WTC11 (cell line): ENCODE data around the gene CRACR2B. TPM values are rescaled to one million over a fixed set of nuclear protein-coding genes. Genes with fewer than 3 reads are reported as not detected.

Experiments
- ATAC-seq: fragments of 200-7000 bp; cut with Tn5 transposase; 2 replicates; pipeline ENCODE4 v1.10.0; 2021; ENCODE audit warnings: mild to moderate bottlenecking, moderate library complexity
- CTCF ChIA-PET: fragments of 300-600 bp; sonication (Branson Sonifier 250); formaldehyde crosslinking; loops from one replicate; lab custom pipeline; 2021; ENCODE audit warnings: antibody characterized with exemption; lab: Charles Lee
- POLR2A ChIA-PET: fragments of 350-600 bp; sonication (Branson Sonifier 250); formaldehyde crosslinking; loops from one replicate; lab custom pipeline; 2021; ENCODE audit warnings: antibody characterized with exemption; lab: Charles Lee
- DNase-seq: peaks from one replicate; pipeline ENCODE4 v3.0.0; 2021; ENCODE audit warnings: low spot score
- H3K27ac Mint-ChIP-seq: 2 replicates; pipeline ENCODE4 v1.8.0; 2021; ENCODE audit warnings: mixed read lengths
- H3K27me3 Mint-ChIP-seq: 2 replicates; pipeline ENCODE4 v1.8.0; 2021; ENCODE audit warnings: low read depth, mild to moderate bottlenecking, moderate library complexity, mixed read lengths
- H3K36me3 Mint-ChIP-seq: 2 replicates; pipeline ENCODE4 v1.8.0; 2021; ENCODE audit warnings: mixed read lengths
- H3K4me1 Mint-ChIP-seq: 2 replicates; pipeline ENCODE4 v1.8.0; 2022; ENCODE audit warnings: mixed read lengths
- H3K4me3 Mint-ChIP-seq: 2 replicates; pipeline ENCODE4 v1.8.0; 2021; ENCODE audit warnings: mild to moderate bottlenecking, moderate library complexity, mixed read lengths
- H3K9me3 Mint-ChIP-seq: 2 replicates; pipeline ENCODE4 v1.8.0; 2021; ENCODE audit warnings: mixed read lengths
- AFF4 ChIP-seq: sonication (generic); formaldehyde crosslinking; IDR thresholded peaks from 2 replicates; pipeline ENCODE4 v1.8.1; 2023; ENCODE audit warnings: mild to moderate bottlenecking, missing genetic modification reagents, borderline replicate concordance
- ARID4B ChIP-seq: sonication (generic); formaldehyde crosslinking; IDR thresholded peaks from 2 replicates; pipeline ENCODE4 v1.8.0; 2023; ENCODE audit warnings: missing genetic modification reagents, mild to moderate bottlenecking, borderline replicate concordance
- ATF3 ChIP-seq: sonication (generic); formaldehyde crosslinking; conservative IDR thresholded peaks from 2 replicates; pipeline ENCODE4 v1.8.1; 2022; ENCODE audit warnings: mild to moderate bottlenecking, missing genetic modification reagents
- CBFB ChIP-seq: sonication (generic); formaldehyde crosslinking; IDR thresholded peaks from 2 replicates; pipeline ENCODE4 v1.8.1; 2022; ENCODE audit warnings: mild to moderate bottlenecking, low read depth, missing genetic modification reagents
- CREM ChIP-seq: sonication (generic); formaldehyde crosslinking; IDR thresholded peaks from 2 replicates; pipeline ENCODE4 v1.8.1; 2022; ENCODE audit warnings: mild to moderate bottlenecking, missing genetic modification reagents, moderate library complexity
- E2F4 ChIP-seq: sonication (generic); formaldehyde crosslinking; IDR thresholded peaks from 2 replicates; pipeline ENCODE4 v1.8.1; 2022; ENCODE audit warnings: low read depth, mild to moderate bottlenecking, moderate library complexity, missing genetic modification reagents, borderline replicate concordance
- GRHL2 ChIP-seq: fragments of 250-450 bp; sonication (Bioruptor Pico); IDR thresholded peaks from 2 replicates; pipeline ENCODE4 v1.8.0; 2022; ENCODE audit warnings: mild to moderate bottlenecking, moderate library complexity; ENCODE audit not compliant: insufficient replicate concordance, severe bottlenecking
- IRF1 ChIP-seq: sonication (generic); formaldehyde crosslinking; IDR thresholded peaks from 2 replicates; pipeline ENCODE4 v1.8.0; 2023; ENCODE audit warnings: missing genetic modification reagents
- IRF2 ChIP-seq: sonication (generic); formaldehyde crosslinking; IDR thresholded peaks from 2 replicates; pipeline ENCODE4 v1.8.0; 2022; ENCODE audit warnings: low read depth, missing genetic modification reagents, borderline replicate concordance
- JUN ChIP-seq: sonication (generic); formaldehyde crosslinking; IDR thresholded peaks from 2 replicates; pipeline ENCODE4 v1.8.0; 2023; ENCODE audit warnings: mild to moderate bottlenecking, missing genetic modification reagents
- MXD4 ChIP-seq: fragments of 250-450 bp; sonication (Bioruptor Pico); IDR thresholded peaks from 2 replicates; pipeline ENCODE4 v1.8.0; 2021; ENCODE audit warnings: mild to moderate bottlenecking, moderate library complexity, borderline replicate concordance
- NR1H2 ChIP-seq: sonication (generic); formaldehyde crosslinking; IDR thresholded peaks from 2 replicates; pipeline ENCODE4 v1.9.0; 2021; ENCODE audit warnings: mild to moderate bottlenecking, moderate library complexity, missing genetic modification reagents
- SMAD3 ChIP-seq: sonication (generic); formaldehyde crosslinking; IDR thresholded peaks from 2 replicates; pipeline ENCODE4 v1.8.0; 2022; ENCODE audit warnings: missing genetic modification reagents, mild to moderate bottlenecking, borderline replicate concordance
- TEAD1 ChIP-seq: sonication (generic); formaldehyde crosslinking; IDR thresholded peaks from 2 replicates; pipeline ENCODE4 v1.8.0; 2022; ENCODE audit warnings: mild to moderate bottlenecking, missing genetic modification reagents
- ZBTB43 ChIP-seq: sonication (generic); formaldehyde crosslinking; IDR thresholded peaks from 2 replicates; pipeline ENCODE4 v1.8.1; 2023; ENCODE audit warnings: mild to moderate bottlenecking, missing genetic modification reagents
- ZMAT4 ChIP-seq: fragments of 250-450 bp; sonication (Bioruptor Pico); IDR thresholded peaks from 2 replicates; pipeline ENCODE4 v1.9.0; 2021; ENCODE audit warnings: mild to moderate bottlenecking
- ZNF281 ChIP-seq: sonication (generic); formaldehyde crosslinking; IDR thresholded peaks from 2 replicates; pipeline ENCODE4 v1.8.0; 2023; ENCODE audit warnings: mild to moderate bottlenecking, missing genetic modification reagents
- ZNF317 ChIP-seq: sonication (generic); formaldehyde crosslinking; IDR thresholded peaks from 2 replicates; pipeline ENCODE4 v1.8.1; 2023; ENCODE audit warnings: low read depth, mild to moderate bottlenecking, moderate library complexity, missing genetic modification reagents, borderline replicate concordance
- ZNF671 ChIP-seq: fragments of 250-450 bp; sonication (Bioruptor Pico); IDR thresholded peaks from 2 replicates; pipeline ENCODE4 v1.8.0; 2021; ENCODE audit warnings: mild to moderate bottlenecking
- total RNA-seq: library from RNA; stranded (reverse); gene quantifications from 3 replicates; pipeline ENCODE4 v1.2.3, GENCODE V29; 2021

Gene CRACR2B
- total RNA-seq, 1 experiment from 2014 or later: 46.5 TPM

GRCh38 chr11:836274-836673 lies 8.6 kb downstream of the CRACR2B start (continued):
- no peak for TF ChIP-seq ZNF317 (CRISPR knock-in tag)

- no peak for ATAC-seq
- ChIA-PET CTCF (interaction anchor here (1.7 kb wide), 1 partner anchor 12 kb away, joined by 4 read pairs; no protein-coding TSS in a partner anchor), POLR2A (interaction anchor here (0.7 to 1.0 kb wide), 2 partner anchors 16 to 32 kb away, joined by 3 to 6 read pairs; no protein-coding TSS in a partner anchor)
- no peak overlapping the region for H3K4me3 Mint-ChIP-seq
- H3K36me3 Mint-ChIP-seq: peaks cover 13% of the 10 kb centered on the region
- no peaks in the 10 kb centered on the region for H3K9me3 Mint-ChIP-seq
- DNase-seq: no peak
- H3K27ac Mint-ChIP-seq: no peak overlapping the region
- H3K4me1 Mint-ChIP-seq: peaks cover 32% of the 10 kb centered on the region
- TF ChIP-seq ATF3 (CRISPR knock-in tag): no peak
- no peak for TF ChIP-seq IRF1 (CRISPR knock-in tag)
- TF ChIP-seq NR1H2: no peak
- no peak for TF ChIP-seq E2F4
- no peak for TF ChIP-seq JUN (CRISPR knock-in tag)
- no peak for TF ChIP-seq SMAD3 (CRISPR knock-in tag)
- TF ChIP-seq AFF4 (CRISPR knock-in tag): no peak
- no peak for TF ChIP-seq ZMAT4 (CRISPR knock-in tag)
- TF ChIP-seq CBFB (CRISPR knock-in tag): no peak
- TF ChIP-seq ZNF281 (CRISPR knock-in tag): no peak
- TF ChIP-seq GRHL2 (CRISPR knock-in tag): no peak
- no peak for TF ChIP-seq IRF2
- no peak for TF ChIP-seq TEAD1
- no peak for TF ChIP-seq MXD4 (CRISPR knock-in tag)
- no peak for TF ChIP-seq CREM (CRISPR knock-in tag)
- TF ChIP-seq ZBTB43 (CRISPR knock-in tag): no peak
- TF ChIP-seq ZNF671 (CRISPR knock-in tag): no peak
- TF ChIP-seq ARID4B: no peak
- H3K27me3 Mint-ChIP-seq: peaks cover 10% of the 10 kb centered on the region
Measured at GRCh38 chr11:836700-837099, 9.0 kb downstream of the CRACR2B start.
